Measurements from ENCODE around the gene PPFIA2.

GRCh38 chr12:81386101-81386500 is 373.0 kb downstream of the PPFIA2 start:
- TF ChIP-seq REST (IDR thresholded peaks at IDR 0.05; ENCODE audit: insufficient read depth in 1 of 2, low read depth in 2 of 2, low read length in 2 of 2) (no peak), POLR2AphosphoS5 (IDR thresholded peaks at IDR 0.05; ENCODE audit: low read depth, low read length) (no peak), FOXP2 (optimal IDR thresholded peaks at IDR 0.05; ENCODE audit: borderline replicate concordance, extremely low read depth, extremely low read length, insufficient read depth) (no peak), TAF1 (IDR thresholded peaks at IDR 0.05; ENCODE audit: borderline replicate concordance, insufficient read depth, low read length) (no peak), SIN3A (IDR thresholded peaks at IDR 0.05; ENCODE audit: borderline replicate concordance, insufficient read depth, low read length) (no peak)
